ENCODE results near the gene GTF2F2.
"Not testable (repeated sequence)": the region's sequence is repeated elsewhere in the genome, so short reads cannot be mapped to it uniquely, and the experiment has no call there.

Gene GTF2F2

DNA sequence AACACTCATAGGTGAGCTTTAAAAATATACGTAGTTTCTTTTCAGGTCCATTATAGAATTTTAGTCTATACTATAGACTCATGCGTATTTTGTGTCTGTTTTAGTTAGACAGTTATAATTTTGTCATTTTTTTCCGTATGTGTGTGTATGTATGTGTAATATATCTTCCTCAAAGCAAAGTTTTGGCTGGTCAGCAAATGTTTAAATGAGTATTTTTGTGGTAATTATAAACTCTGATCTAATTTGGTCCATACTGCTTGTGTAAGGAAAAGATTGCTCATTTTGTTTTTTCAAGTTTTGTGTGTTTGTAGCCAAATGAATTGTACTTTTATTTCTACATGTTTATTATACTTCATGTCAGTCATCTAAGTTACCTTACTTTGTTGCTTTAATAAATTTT is 60.0 kb downstream of the GTF2F2 start:
- no peak for DNase-seq (ENCODE audit: low spot score)

GRCh38 chr13:45180713-45181601 is 60.6 kb downstream of the GTF2F2 start:
- DNase-seq (ENCODE audit: low spot score), result peak; percentile 56

DNA sequence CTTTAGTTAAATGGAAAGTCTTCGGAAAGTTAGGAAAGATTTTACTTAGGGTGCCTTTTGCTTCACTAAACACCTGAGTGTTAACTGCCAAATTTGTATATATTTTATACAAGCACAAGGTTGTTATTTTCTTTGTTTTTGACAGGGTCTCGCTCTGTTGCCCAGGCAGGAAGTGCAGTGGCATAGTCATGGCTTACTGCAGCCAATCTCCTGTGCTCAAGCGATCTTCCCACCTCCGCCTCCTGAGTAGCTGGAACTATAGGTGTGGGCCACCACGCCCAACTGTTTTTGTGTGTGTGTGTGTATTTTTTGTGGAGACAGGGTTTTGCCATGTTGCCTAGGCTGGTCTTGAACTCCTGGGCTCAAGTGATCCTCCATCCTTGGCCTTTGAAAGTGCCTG is 64.4 kb downstream of the GTF2F2 start:
- DNase-seq (ENCODE audit: low spot score), result no peak

DNA sequence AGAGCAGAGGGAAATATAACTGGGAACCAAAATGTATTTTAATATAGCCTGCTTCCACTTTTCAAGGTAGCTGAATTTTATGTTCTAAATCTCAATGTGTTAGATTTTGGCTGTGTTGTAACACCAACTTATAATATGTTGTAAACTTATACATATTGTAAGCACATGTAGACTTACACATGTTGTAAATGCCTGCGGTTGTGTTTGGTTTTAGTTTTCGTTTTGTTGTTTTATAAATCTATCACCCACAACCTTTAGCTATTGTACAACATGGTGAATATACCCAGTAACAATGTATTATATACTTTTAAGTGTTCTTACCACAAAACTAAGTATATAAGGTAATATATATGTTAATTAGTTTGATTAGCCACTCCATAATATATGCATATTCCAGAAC is 65.0 kb downstream of the GTF2F2 start:
- no peak for DNase-seq (ENCODE audit: low spot score)

DNA sequence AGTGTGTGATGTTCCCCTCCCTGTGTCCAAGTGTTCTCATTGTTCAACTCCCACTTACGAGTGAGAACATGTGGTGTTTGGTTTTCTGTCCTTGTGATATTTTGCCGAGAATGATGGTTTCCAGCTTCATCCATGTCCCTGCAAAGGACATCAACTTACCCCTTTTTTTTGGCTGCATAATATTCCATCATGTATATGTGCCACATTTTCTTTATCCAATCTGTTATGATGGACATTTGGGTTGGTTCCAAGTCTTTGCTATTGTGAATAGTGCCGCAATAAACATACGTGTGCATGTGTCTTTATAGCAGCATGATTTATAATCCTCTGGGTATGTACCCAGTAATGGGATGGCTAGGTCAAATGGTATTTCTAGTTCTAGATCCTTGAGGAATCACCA is 68.8 kb downstream of the GTF2F2 start:
- DNase-seq (ENCODE audit: low spot score), result not testable (repeated sequence)

GRCh38 chr13:45189511-45189910 is 69.2 kb downstream of the GTF2F2 start:
- peak; percentile 98 for DNase-seq (ENCODE audit: low spot score)

DNA sequence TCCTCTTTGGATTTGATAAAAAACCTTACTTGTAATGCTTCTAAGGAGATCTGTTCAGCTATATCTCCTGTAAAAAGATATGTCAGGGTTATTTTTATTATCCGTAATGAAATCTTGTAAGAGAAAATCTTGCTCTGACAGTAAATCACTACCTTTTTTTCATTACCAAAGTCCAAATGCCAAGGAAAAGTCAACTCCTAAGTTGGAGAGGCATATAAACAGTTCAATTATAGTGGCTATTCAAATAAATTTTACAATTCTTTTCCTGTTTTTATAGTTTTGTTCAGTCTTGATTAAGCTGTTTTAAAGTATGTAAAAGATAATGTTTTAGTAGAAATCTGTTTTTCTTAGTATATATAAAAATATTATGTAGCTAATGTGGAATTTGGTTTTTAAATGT is 71.6 kb downstream of the GTF2F2 start:
- no peak for DNase-seq (ENCODE audit: low spot score)

- peak; percentile 80 for DNase-seq (ENCODE audit: low spot score)
These were observed 74.0 kb downstream of the GTF2F2 start for GRCh38 chr13:45194081-45194939.

DNA sequence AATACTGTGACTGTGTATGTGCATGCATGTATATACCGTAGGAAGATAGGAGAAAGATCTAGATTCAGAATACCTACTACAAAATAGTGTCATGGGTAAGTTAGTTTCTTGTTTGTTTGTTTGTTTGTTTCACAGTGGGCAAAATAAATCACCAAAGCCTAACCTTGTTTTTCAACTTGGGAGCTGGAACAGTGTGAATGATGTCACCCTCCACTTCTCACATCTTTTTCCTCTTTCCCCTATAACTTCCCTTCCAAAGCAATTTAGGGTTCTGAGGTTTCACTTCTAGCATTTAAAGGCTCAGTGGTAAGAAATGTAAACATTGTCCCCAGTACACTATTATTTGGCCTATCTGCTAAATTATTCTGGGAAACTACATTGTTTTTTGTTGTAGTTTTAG is 75.1 kb downstream of the GTF2F2 start:
- no peak for DNase-seq (ENCODE audit: low spot score)

DNA sequence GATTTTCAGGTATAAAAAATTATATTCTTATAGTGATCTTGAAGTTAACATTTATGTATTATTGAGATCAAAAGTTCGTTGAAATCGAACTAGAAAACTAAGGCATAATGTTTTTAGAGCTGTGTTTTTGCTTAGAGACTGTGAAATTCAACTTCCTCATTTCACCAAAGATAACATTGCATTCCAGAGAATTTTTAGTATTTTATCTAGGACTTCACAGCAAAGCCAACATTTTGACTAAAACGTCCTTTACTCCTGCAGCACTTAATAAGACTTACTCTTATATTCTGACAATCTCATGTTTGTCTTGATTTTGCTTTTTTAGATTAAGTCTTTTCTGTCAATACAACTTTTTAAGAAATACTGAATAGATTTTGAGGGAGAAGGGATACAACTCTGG is 75.8 kb downstream of the GTF2F2 start:
- no peak for DNase-seq (ENCODE audit: low spot score)

- peak; percentile 90 for DNase-seq (ENCODE audit: low spot score)
These were observed 76.3 kb downstream of the GTF2F2 start for GRCh38 chr13:45196622-45197021.

GRCh38 chr13:45198041-45198440 is 77.7 kb downstream of the GTF2F2 start:
- DNase-seq (ENCODE audit: low spot score), result no peak

- DNase-seq (ENCODE audit: low spot score), result no peak
These were observed 78.6 kb downstream of the GTF2F2 start for GRCh38 chr13:45198924-45199323.

- no peak for DNase-seq (ENCODE audit: low spot score)
These were observed 79.4 kb downstream of the GTF2F2 start for GRCh38 chr13:45199711-45200110.

- DNase-seq (ENCODE audit: low spot score), result no peak
These were observed 80.5 kb downstream of the GTF2F2 start, which contains the start of gene KCTD4 for GRCh38 chr13:45200701-45201232. KCTD4 (minus strand) TSS chr13:45201045; CDS start chr13:45194567, 6,478 bp downstream.

- DNase-seq (ENCODE audit: low spot score), result no peak
These were observed 84.8 kb downstream of the GTF2F2 start for GRCh38 chr13:45205124-45205523.

GRCh38 chr13:45206340-45206739 is 86.0 kb downstream of the GTF2F2 start:
- DNase-seq (ENCODE audit: low spot score), result peak; percentile 97

DNA sequence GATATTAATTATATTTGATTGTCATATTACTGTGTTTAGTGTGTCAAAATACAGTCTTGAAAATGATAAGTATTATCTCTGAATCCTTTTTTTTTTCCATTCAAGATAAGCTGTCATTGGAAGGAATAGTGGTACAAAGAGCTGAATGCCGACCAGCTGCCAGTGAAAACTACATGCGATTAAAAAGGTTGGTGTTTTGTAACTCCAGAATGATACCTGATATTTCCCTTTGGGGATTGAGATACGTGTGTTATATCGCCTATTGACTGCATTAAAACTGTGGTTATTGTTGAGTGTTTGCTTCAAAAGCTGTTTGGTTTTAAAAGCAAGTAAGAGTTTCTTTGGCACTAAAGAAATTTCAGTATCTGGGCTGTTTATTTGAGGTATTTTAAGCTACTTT is 87.0 kb downstream of the GTF2F2 start:
- DNase-seq (ENCODE audit: low spot score), result no peak

DNA sequence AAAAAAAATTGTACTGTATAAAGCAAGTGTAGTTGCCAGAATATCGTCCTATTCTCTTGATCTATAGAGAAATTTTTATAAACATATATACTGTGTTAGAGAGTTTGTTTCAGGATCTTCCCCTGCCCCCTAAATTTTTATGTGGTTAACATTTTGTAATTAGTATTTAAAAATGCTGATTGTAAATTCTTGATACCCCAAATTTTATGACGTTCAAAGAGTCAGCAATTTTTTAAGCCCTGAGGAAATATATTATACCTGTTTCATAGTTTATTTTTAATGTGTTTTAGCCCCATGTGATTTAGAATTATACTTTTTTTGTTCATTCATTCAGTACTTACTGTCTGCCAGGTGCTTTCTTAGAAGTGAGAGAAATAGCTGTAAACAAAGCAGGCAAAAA is 87.8 kb downstream of the GTF2F2 start:
- no peak for DNase-seq (ENCODE audit: low spot score)

DNA sequence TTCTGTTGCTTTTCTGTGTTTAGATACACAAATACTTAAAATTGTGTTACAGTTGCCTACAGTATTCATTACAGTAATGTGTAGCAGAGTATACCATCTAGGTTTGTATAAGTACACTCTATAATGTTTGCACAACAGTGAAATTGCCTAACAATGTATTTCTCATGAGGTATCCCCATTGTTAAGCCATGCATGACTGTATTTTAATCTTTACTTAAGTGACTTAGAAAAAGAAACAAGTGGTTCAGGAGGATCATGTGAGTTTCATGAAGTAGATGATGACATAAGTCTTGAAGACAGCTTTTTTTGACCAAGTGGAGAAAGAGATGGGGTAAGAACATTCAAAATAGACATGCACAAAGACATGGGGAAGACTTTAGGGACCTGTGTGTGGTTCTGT is 88.9 kb downstream of the GTF2F2 start:
- DNase-seq (ENCODE audit: low spot score), result peak; percentile 61

DNA sequence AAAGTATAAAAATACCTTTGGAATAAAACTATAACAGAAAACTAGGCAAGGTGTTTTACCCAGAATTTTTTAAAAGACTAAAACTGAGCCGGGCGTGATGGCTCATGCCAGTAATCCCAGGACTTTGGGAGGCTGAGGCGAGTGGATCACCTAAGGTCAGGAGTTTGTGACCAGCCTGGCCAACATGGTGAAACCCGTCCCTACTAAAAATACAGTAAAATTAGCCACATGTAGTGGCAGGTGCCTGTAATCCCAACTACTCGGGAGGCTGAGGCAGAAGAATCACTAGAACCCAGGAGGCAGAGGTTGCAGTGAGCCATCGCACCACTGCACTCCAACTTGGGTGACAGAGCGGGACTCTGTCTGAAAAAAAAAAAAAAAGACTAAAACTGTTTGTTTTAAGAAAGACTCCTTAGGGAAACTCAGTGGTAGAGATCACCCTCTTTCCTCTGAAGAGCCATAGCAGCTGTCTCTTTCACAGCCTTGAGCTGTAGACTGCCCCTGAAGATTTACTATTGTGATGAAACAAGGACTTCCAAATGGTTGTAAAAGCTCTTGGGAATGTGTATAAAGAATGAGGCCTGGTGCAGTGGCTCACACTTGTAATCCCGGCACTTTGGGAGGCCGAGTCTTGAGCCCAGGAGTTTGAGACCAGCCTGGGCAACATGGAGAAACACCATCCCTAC is 95.2 kb downstream of the GTF2F2 start:
- DNase-seq (ENCODE audit: low spot score), result no peak

DNA sequence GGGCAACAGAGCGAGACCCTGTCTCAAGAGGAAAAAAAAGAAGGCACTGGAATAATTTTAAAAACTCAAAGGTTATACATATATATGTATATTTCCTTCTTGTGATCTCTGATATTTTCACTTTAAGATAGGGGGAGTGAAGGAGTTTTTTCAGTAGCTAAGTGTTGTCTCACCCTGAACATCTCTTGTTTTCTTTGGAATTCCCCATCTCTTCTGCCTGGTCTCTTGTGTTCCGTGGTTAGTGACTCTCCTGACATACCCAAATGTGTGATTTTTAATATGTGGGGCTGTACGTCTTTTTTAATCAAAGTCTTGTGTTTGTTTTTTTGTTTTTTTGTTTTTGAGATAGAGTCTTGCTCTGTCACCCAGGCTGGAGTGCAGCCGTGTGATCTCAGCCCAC is 95.9 kb downstream of the GTF2F2 start:
- DNase-seq (ENCODE audit: low spot score), result no peak
